Measurements from ENCODE around the gene RALB. TPM values are rescaled to one million over a fixed set of nuclear protein-coding genes. Genes with fewer than 3 reads are reported as not detected.

RALB gene
- total and polyA plus RNA-seq, 2 of the 4 experiments (the other 2 are of a cell fraction), result 53.6 to 54.7 TPM

- intact Hi-C loops (cut with micrococcal nuclease) (no loop called here), in situ Hi-C loops (cut with MboI; ENCODE audit: low sequenced_read_pairs) (no loop called here), dilution Hi-C loops (cut with HindIII; ENCODE audit: low sequenced_read_pairs, unreplicated experiment) (no loop called here)
- H2BK120ac ChIP-seq (ENCODE audit: low read depth, low read length), result no peak overlapping the region
- TF ChIP-seq USF2 (IDR thresholded peaks at IDR 0.05; ENCODE audit: low read depth, low read length) (no peak), BHLHE40 (IDR thresholded peaks at IDR 0.05; ENCODE audit: low read depth, low read length) (no peak), MAZ (IDR thresholded peaks at IDR 0.05; ENCODE audit: borderline replicate concordance, low read depth, low read length) (no peak), POLR2A (IDR thresholded peaks at IDR 0.05; ENCODE audit: low read depth, low read length) (no peak), FOS (IDR thresholded peaks at IDR 0.05; ENCODE audit: low read depth, low read length) (no peak), NFE2L2 (IDR thresholded peaks at IDR 0.05; ENCODE audit: low read depth, low read length) (no peak), MAFK (IDR thresholded peaks at IDR 0.05; ENCODE audit: low read depth, low read length) (no peak), RCOR1 (IDR thresholded peaks at IDR 0.05; ENCODE audit: insufficient replicate concordance, low read length) (no peak), MXI1 (IDR thresholded peaks at IDR 0.05; ENCODE audit: borderline replicate concordance, low read depth, low read length) (no peak)
- no peak overlapping the region for H2AFZ ChIP-seq (replicated peaks; ENCODE audit: low read length, poor library complexity)
- H3K4ac ChIP-seq (ENCODE audit: low read depth, low read length), result no peak overlapping the region
- no peak overlapping the region for H3K27ac ChIP-seq (ENCODE audit: insufficient read depth, low read length)
- DNase-seq (no peak), ATAC-seq (ENCODE audit: low read depth) (no peak)
- no peak overlapping the region for H3K14ac ChIP-seq (replicated peaks; ENCODE audit: low read depth, low read length)
- no CpG with 5 or more reads among the region's 12 CpGs for WGBS, 2 experiments (ENCODE audit: extremely low coverage in 2 of 2, insufficient read length in 1 of 2)
- H3K23ac ChIP-seq (ENCODE audit: low read depth, low read length), result no peak overlapping the region
- H2AK9ac ChIP-seq (replicated peaks; ENCODE audit: low read depth, low read length, poor library complexity), result no peak overlapping the region
- ChIA-PET CTCF (interaction anchor here (1.8 kb wide), 1 partner anchor 19 kb away, joined by 8 read pairs; no protein-coding TSS in a partner anchor), POLR2A (ENCODE audit: unreplicated experiment) (no interaction called here)
- no peak overlapping the region for H2BK5ac ChIP-seq (ENCODE audit: low read depth, low read length, poor library complexity, severe bottlenecking)
- H3K9ac ChIP-seq (ENCODE audit: low read depth, low read length), result no peak overlapping the region
- H3K9me1 ChIP-seq (ENCODE audit: insufficient read depth, low read length), result peaks cover 12% of the 10 kb centered on the region
- H2BK20ac ChIP-seq (ENCODE audit: low read depth, low read length), result no peak overlapping the region
- no peaks in the 10 kb centered on the region for H3K9me3 ChIP-seq (ENCODE audit: control insufficient read depth, insufficient read depth, low read length)
- no peak overlapping the region for H3K4me3 ChIP-seq (ENCODE audit: insufficient read depth, low read depth, low read length)
- H3K79me1 ChIP-seq (ENCODE audit: low read depth in 1 of 2, low read length in 2 of 2), result peaks cover 0 to 5% of the 10 kb centered on the region in 2 experiments; a peak in 1 of 4 replicates
- H3K27me3 ChIP-seq (ENCODE audit: control insufficient read depth, insufficient read depth, low read length), result no peaks in the 10 kb centered on the region
- peaks cover 14% of the 10 kb centered on the region for H3K4me1 ChIP-seq (ENCODE audit: control insufficient read depth, insufficient read depth, low read length)
- H2BK15ac ChIP-seq (ENCODE audit: low read depth, low read length), result no peak overlapping the region
- BruUV-seq (replicated peaks), result no TSS peak
- H4K91ac ChIP-seq (ENCODE audit: insufficient read depth, low read depth, low read length), result no peak overlapping the region
- H3K18ac ChIP-seq (ENCODE audit: low read depth, low read length), result no peak overlapping the region
- no peak overlapping the region for H2AK5ac ChIP-seq (ENCODE audit: low read depth, low read length)
- H4K8ac ChIP-seq (ENCODE audit: low read depth in 2 of 2, low read length in 2 of 2), result no peak overlapping the region
- H3K56ac ChIP-seq (ENCODE audit: extremely low read depth, insufficient read depth, low read length), result no peak overlapping the region
- H3K36me3 ChIP-seq (ENCODE audit: control insufficient read depth, insufficient read depth, low read length), result peaks cover 6% of the 10 kb centered on the region; the same call in 1 of the 2 replicates
- H4K20me1 ChIP-seq (ENCODE audit: insufficient read depth, low read length), result peaks cover 3% of the 10 kb centered on the region; the same call in 1 of the 2 replicates
- no peak overlapping the region for H3K4me2 ChIP-seq (ENCODE audit: low read depth, low read length)
- no peak overlapping the region for H4K5ac ChIP-seq (ENCODE audit: low read depth, low read length)
Observed at GRCh38 chr2:120302301-120302700, 49.6 kb downstream of the RALB start.
